Thyroid gland (tissue), 4 donors: ENCODE measurements around the gene TIPIN.

ENCODE experiments used
- POLR2A ChIP-seq, 2 donors: fragments of 450-650 bp; IDR thresholded peaks; one replicate each; pipeline ENCODE4 v1.6.1; 2017; ENCODE audit warnings: antibody characterized with exemption in 2 of 2, mild to moderate bottlenecking in 2 of 2, moderate library complexity in 1 of 2
- TF ChIP-seq, protein P1 (sequence below), 6 experiments: fragments of 200-600 bp in 3 of 6; fragments of 450-650 bp in 3 of 6; sonication (generic) in 3 of 6; IDR thresholded peaks; one replicate each; pipeline ENCODE4 v1.5.1; 2016 to 2019; ENCODE audit warnings: antibody characterized with exemption in 6 of 6, mild to moderate bottlenecking in 2 of 6, inconsistent platforms in 1 of 6, moderate library complexity in 1 of 6

DNA sequence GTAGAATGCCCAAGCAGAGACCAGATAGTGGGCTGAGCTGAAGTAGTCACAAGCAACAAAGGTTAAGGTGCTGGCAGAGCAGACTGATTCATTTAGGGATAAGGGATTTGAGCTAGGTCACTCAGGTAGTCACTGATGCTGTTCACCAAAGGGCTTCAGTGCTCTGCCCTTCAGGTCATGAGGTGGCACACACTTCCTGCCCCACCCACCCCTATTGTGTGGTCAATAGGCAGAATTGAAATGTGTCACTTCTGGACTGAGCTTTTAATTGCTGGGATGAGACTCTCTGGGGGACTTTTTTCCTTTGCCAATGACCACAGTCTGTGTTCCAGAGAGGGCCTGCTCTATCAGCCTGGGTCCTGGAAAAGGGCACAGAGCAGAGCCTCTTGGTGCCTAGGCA is 66.0 kb downstream of the TIPIN start:
- TF ChIP-seq, protein P1, sequence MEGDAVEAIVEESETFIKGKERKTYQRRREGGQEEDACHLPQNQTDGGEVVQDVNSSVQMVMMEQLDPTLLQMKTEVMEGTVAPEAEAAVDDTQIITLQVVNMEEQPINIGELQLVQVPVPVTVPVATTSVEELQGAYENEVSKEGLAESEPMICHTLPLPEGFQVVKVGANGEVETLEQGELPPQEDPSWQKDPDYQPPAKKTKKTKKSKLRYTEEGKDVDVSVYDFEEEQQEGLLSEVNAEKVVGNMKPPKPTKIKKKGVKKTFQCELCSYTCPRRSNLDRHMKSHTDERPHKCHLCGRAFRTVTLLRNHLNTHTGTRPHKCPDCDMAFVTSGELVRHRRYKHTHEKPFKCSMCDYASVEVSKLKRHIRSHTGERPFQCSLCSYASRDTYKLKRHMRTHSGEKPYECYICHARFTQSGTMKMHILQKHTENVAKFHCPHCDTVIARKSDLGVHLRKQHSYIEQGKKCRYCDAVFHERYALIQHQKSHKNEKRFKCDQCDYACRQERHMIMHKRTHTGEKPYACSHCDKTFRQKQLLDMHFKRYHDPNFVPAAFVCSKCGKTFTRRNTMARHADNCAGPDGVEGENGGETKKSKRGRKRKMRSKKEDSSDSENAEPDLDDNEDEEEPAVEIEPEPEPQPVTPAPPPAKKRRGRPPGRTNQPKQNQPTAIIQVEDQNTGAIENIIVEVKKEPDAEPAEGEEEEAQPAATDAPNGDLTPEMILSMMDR (IDR thresholded peaks at IDR 0.05), result no peak
- no peak for TF ChIP-seq POLR2A (IDR thresholded peaks at IDR 0.05)
